ENCODE results near the gene VEGFC.

Gene VEGFC

GRCh38 chr4:176675810-176676209 lies 116.9 kb downstream of the VEGFC start:
- DNase-seq (ENCODE audit: low read depth), result no peak

DNA sequence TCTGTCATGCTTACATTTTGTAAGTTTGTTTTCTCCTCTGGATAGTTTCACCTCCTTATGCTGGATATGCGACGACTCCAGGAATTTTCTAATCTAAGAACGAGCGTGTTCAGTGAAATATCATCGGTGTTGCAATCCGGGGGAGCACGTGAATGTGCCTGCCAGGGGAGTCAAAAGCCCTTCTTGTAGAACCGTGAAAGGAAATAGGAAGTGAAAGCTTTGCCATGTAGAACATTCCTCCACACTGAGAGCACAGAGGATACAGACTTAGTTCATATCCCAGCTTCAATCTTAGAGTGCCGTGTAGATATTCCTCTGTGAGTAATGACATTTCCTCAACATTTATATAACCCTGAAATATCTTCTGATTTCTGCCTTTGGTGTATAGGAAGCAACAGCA lies 121.2 kb downstream of the VEGFC start:
- DNase-seq (ENCODE audit: low read depth), result no peak

DNA sequence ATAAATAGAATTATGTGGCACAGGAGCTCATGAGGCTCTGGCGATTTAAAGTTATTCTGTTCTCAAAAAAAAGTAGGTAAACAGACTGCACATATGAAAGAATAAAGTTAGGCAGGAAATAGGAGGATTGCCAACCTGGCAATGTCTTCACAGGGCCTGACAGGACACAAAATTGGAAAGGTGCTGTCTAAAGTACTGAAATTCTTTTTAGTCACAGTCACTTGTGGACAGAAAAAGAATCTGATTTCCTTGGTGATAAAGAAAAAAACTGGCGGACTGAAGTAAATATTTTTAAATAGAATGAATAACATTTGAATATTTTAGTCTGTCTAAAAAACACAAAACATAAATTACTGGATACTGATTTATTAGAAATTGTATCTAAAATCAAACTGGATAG lies 124.4 kb downstream of the VEGFC start:
- DNase-seq (ENCODE audit: low read depth), result no peak

- no peak for DNase-seq (ENCODE audit: low read depth)
These were observed 127.8 kb downstream of the VEGFC start for GRCh38 chr4:176664964-176665363.

GRCh38 chr4:176660561-176660960 lies 132.2 kb downstream of the VEGFC start:
- no peak for DNase-seq (ENCODE audit: low read depth)

DNA sequence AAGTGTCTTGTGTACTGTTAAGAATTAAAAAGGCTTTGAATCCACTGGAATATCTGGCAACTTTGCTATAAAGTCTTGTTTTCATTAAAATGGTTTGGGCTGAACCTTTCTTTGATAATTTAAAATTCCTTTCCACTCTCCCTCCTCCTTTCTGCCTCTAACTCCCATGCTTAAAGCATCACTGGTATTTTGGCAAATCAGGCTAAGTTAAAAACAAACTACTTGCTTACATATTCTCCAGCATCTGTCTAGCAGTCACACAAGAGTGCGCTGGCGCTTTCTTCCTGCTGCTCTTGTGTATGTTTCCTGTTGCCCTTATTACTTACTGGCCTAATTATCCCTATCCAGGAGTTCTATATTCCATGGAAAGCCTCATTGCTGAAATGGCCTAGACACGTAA lies 136.6 kb downstream of the VEGFC start:
- no peak for DNase-seq (ENCODE audit: low read depth)

DNA sequence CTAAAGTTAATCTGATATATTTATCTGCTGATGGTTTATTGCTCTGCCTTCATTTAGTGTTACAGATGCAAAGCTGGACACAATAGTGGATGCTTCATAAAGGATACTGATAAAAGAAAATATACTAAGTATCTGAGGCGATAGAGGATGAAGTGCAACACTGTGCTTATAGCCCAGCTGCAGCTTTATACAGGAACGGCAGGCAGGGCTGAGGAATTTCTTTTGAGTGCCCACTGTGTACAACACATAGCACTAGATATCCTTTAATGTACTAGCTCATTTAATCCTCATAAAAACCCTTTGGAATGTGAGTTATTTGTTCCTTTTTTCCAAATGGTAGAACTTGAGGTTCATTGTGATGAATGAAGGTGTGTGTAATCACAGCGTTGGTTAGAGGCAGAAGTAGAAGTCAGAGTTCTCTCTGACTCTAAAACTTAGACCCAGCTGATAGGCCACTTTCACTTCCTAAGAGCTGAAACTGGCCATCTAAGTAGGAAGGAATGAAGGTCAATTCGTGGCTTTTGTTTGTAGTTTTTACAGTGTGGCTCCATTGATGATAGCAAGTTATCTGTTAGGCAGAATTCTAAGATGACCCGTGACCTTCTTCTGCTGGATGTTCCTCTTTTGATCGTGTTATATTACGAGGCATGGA lies 138.0 kb downstream of the VEGFC start:
- no peak for DNase-seq (ENCODE audit: low read depth)

- no peak for DNase-seq (ENCODE audit: low read depth)
These were observed 139.1 kb downstream of the VEGFC start for GRCh38 chr4:176653401-176654220.

GRCh38 chr4:176646311-176646710 lies 146.4 kb downstream of the VEGFC start:
- DNase-seq (ENCODE audit: low read depth), result no peak

GRCh38 chr4:176645246-176645960 lies 147.3 kb downstream of the VEGFC start:
- no peak for DNase-seq (ENCODE audit: low read depth)

- DNase-seq (ENCODE audit: low read depth), result no peak
These were observed 150.2 kb downstream of the VEGFC start for GRCh38 chr4:176642472-176642871.

DNA sequence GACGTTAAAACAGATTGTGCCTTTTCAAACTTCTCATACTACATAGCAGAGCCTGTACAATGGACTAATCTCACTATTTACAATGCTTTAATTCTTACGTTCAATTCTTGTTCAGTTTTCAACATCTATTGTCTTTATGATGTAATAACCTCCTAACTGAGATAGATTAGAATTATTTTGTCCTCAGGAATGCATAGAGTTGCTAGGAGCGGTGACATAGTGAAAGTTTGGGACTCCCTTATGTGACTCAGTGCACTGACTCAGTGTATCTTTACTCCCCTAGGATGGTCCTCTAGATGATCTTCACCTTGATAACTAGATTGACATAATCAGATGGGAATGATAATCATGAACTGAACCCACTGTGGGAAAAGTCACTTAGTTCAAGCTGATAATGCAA lies 151.5 kb downstream of the VEGFC start:
- DNase-seq (ENCODE audit: low read depth), result no peak

- no peak for DNase-seq (ENCODE audit: low read depth)
These were observed 153.7 kb downstream of the VEGFC start for GRCh38 chr4:176638992-176639391.

GRCh38 chr4:176636292-176636691 lies 156.4 kb downstream of the VEGFC start:
- no peak for DNase-seq (ENCODE audit: low read depth)

DNA sequence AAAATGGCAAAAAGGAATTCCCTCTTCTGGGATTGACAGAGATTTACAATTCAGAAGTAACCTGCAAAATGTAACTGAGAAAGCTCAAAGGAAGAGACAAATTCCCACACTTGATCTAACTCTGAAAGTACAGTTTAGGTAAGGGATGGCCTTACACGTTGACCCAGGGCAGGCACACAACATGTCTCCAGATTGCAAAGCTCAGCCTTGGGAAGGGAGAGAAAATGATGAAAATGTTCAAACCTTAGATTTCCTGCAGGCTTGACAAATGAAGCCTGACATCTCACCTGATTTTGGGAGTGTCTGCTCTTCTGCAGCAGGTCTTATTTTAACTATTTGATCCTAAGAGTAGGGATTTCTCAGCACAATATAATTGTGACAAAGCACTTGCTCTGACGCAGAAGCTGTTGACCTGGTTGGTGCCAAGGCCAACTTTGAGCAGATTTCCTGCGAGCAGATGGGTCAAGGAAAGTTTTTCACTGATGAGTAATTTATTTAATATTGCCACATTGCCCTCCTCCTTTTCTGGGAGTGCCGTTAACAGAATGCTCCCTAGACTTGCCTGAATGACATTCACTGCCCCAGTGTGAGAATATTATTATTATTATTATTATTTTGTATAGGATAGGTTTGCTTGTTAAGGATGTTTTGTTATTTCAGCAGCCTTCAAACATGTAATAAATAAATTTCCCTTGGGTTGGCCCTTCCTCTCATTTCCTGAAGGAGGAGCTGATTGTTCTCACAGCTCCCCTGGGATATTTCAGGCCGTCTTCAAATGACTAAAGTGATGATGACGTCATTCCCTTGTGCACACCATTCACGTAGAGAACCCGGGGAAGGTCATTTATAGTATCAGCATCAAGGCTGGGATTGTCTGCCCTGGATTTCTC lies 157.1 kb downstream of the VEGFC start:
- no peak for DNase-seq (ENCODE audit: low read depth)
